Measurements from ENCODE around the gene SPATA2L.

GRCh38 chr16:89695875-89696669, 5.4 kb downstream of the SPATA2L start:
- TF ChIP-seq CTCF (CRISPR knock-in tag; IDR thresholded peaks at IDR 0.05) (no peak), CEBPZ (IDR thresholded peaks at IDR 0.05; ENCODE audit: low read length) (no peak), EZH2 (conservative IDR thresholded peaks at IDR 0.05; ENCODE audit: low read depth, low read length) (no peak), FOXK1 (CRISPR knock-in tag; IDR thresholded peaks at IDR 0.05; ENCODE audit: borderline replicate concordance, low read depth) (no peak), ZFP36 (IDR thresholded peaks at IDR 0.05; ENCODE audit: borderline replicate concordance, low read depth, low read length, partially characterized antibody) (no peak), AKAP8 (CRISPR knock-in tag; IDR thresholded peaks at IDR 0.05) (no peak), ZNF614 (CRISPR knock-in tag; IDR thresholded peaks at IDR 0.05; ENCODE audit: borderline replicate concordance) (no peak), ZNF609 (CRISPR knock-in tag; IDR thresholded peaks at IDR 0.05; ENCODE audit: borderline replicate concordance) (no peak), ZBTB7B (CRISPR knock-in tag; IDR thresholded peaks at IDR 0.05) (no peak), CREM (IDR thresholded peaks at IDR 0.05) (no peak), CREM (CRISPR knock-in tag; IDR thresholded peaks at IDR 0.05) (no peak), PRDM4 (CRISPR knock-in tag; IDR thresholded peaks at IDR 0.05; ENCODE audit: borderline replicate concordance) (no peak), ZNF317 (CRISPR knock-in tag; IDR thresholded peaks at IDR 0.05) (no peak), ZNF101 (CRISPR knock-in tag; IDR thresholded peaks at IDR 0.05; ENCODE audit: borderline replicate concordance, low read depth) (no peak), CHD2 (IDR thresholded peaks at IDR 0.05; ENCODE audit: low read depth, low read length) (no peak)
